NCI-H446 treated with DMSO at 0.1 percent for 48 hours (cell line): Measurements from ENCODE around the gene MALRD1.
"Not testable (repeated sequence)": the region's sequence is repeated elsewhere in the genome, so short reads cannot be mapped to it uniquely, and the experiment has no call there.

Experiments
- DNase-seq: peaks from one replicate; lab custom pipeline; 2025; lab: John Stamatoyannopoulos, UW

The MALRD1 gene

DNA sequence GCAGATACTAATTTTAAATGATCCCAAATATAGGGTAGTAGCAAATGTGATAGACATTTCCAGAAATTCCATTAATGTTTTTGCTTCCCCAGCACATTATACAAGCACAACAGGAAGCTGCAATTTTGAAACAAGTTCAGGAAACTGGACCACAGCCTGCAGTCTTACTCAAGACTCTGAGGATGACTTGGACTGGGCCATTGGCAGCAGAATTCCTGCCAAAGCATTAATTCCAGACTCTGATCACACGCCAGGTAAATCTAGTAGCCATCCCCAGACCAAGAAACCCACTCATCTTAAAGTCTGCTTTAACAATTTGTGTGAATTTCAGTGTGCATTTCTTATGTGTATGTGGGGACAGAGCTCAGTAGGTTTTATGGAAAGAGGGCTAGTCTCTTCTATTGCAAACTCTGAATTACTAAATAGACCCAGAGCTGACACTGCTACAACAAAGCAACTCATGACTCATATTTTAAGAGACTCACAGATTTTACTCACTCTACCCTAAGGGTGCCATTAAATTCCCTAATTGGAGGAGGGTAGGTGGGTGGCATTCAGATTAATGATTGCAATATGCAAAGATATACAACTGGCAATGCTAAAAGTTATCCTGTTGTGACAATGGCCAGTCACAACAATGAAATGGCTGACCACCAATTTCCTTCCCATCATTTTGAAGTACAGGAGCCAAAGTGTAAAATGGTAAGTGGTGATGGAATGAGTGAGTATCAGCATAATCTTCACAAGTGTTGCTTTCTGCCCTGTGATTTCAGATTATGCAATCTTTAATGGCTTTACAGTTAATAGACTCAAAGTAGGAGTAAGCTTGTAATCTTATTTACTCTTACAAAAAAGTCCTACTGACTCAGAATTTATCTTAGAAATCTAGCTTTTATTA is 450.0 kb downstream of the MALRD1 start:
- peak; percentile 13 for DNase-seq

DNA sequence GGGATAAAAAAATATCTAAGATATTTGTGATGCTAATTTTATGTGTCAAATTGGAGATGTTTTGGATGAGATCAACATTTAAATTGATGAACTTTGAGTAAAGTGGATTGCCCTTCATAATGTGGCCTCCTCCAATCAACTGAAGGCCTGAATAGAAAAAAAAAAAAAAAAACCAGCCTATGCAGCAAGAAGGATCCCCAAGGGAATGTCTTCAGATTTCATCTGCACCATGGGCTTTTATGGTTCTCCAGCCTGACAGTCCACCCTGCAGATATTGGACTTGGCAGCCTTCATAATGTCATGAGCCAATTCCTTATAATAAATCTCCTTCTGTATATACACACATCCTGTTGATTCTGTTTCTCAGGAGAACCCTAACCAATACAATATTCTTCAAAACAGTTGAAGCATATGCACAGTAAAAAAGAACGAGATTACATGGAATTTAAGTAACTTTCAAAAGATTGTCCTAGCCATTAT is 450.7 kb downstream of the MALRD1 start:
- peak; percentile 86 for DNase-seq

DNA sequence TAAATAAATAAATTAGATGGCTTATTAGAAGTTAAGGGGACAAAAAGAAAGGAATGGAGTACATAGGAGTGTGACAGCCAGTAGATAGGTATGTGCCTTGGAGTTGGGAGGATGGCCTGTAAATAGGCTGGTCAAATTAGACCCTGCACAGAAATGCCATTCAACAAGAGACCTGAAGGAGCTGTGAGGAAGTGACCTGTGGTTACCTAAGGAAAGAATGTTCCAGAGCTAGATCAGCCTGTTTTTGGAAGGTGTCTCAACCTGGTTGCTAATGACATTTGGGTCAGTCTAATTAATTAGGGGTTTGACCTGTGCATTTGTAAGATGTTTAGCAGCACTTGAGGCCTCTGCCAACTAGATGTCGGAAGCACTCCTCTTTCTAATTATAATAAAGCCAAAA is 452.4 kb downstream of the MALRD1 start:
- no peak for DNase-seq

DNA sequence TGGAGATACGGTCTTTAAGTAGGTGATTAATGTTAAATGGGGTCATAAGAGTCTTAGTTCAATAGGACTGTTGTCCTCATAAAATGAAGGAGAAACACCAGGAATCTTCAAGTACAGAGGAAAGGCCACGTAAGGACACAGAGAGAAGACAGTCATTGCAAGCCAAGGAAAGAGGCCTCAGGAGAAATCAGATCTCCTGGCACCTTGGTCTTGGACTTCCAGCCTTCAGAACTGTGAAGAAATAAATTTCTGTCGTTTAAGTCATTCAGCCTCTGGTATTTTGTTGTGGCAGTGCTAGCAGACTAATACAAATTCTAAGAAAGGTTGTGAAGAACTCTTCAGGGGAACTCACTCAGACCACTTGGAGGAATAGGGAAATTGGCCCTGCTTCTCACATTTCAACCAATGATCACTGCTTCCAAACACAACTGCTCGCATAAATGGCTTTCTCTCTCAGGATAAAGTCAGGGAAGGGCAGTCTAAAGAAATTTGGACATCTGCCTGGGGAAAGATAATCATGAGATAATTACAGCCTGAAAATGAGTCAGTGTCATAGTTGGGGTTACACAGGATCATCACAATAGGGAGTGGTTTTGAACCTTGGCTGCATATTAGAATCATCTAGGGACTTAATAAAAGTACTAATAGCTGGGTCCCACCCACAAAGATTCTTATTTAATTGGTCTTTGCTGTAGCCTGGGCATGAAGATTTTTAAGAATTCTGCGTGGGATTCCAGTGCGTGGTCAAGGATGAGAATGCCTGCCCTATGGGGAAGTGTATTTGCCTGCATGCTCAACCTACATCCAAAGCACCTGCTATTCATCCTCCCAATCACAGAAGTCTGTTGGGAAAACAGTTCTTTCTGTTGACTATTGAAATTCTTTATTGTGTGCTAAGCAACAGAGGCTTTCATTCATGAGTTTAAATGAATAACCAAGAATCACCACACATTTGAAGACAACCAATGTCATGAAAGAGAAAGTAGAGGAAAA is 457.0 kb downstream of the MALRD1 start:
- DNase-seq = no peak

DNA sequence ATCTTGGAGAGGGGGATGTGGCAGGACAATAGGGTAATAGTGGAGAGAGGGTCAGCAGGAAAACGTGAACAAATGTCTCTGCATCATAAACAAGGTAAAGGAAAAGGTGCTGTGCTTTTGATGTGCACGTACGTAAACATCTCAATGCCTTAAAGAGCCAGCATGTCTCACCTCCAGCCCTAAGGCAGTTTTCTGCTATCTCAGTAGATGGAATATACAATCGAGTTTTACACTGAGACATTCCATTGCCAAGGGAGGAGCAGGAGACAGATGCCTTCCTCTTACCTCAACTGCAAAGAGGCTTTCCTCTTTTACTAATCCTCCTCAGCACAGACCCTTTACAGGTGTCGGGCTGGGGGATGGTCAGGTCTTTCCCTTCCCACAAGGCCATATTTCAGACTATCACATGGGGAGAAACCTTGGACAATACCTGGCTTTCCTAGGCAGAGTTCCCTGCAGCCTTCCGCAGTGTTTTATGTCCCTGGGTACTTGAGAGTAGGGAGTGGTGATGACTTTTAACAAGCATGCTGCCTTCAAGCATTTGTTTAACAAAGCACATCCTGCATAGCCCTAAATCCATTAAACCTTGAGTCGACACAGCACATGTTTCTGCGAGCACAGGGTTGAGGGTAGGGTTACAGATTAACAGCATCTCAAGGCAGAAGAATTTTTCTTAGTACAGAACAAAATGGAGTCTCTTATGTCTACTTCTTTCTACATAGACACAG is 461.6 kb downstream of the MALRD1 start:
- not testable (repeated sequence) for DNase-seq

DNA sequence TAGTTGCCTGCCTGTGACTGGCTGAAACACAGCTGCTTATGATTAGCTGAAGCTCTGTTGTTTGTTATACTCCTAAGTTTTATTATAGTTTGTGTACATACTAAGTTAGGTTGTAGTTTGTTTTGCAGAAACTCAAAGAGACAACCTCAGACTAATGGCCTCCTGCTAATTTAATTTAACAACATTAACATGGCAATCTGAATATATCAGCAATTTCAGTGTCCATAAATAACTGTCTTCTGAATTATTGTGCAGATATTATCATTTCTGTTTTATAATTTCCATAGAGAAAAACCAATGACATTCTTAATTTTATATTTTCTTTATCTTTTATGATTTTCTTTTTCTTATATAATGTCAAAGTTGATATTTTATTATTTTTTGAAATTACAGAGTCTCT is 469.5 kb downstream of the MALRD1 start:
- DNase-seq = no peak

DNA sequence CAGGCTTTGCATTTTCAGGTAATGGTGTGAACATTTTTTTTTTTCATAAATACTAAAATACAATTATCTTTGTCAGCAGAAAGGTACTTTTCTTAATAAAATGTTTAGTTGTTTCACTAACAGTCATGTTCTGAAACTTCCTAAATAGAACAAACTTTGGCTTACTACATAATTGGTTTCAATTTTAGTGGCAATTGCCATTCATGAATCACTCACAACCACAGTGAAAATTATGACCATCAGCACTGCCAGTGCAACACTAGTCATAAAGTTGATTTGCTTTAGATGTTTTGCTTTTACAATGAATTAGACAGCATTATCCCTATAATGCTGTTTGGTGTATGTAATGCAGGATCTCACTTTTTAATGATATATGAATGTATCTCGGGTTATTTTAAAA is 470.0 kb downstream of the MALRD1 start:
- no peak for DNase-seq

DNA sequence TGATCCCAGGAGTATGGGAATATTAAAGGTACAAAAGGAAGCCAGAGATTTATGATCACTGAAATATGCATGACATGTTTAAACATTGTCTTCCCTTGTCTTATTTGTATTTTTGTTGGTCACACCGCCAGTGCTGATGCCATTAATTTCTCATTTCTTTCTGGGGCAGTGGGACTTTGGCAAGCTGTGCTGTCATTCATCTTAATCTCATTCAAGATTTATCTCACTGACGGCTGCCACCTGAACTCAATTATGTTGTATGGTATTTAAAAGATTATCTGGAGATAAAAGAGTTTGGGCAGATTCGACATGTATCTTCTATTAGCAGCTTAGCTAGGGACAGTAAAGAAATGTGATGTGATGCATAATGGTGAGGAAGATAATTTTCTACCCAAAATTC is 482.7 kb downstream of the MALRD1 start:
- DNase-seq = no peak

DNA sequence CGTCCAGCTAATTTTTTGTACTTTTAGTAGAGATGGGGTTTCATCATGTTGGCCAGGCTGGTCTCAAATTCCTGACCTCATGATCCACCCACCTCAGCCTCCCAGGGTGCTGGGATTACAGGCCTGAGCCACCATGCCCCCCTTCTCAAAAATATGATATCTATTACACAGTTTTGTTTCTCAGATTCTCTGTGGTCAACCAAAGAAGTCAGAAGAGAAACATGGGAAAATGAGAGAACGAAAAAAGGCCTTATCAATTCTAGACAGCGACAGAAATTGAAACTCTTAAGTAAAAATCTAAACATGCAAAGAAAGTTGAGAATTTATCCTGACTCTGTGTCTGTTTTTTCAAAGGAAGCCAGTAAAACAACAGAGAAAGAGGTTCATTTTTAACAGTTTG is 483.8 kb downstream of the MALRD1 start:
- no peak for DNase-seq

DNA sequence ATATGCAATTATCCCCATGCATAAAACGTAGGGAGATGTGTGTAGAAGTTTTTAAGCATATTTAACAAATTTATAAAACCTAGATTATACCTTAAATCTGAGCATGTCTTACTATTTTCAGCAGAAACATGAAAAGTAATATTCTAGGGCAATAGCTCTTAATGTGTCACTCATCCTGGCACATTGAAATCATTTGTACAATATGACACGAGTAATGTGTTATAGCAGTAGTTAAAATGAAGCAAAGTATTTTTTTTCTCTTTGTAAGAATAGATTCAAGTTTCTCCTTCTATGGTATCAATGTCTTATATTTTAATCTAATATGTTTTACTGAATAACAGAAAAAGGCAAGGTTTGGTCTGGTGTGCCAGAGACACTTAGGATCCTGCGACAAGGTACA is 492.7 kb downstream of the MALRD1 start:
- no peak for DNase-seq

DNA sequence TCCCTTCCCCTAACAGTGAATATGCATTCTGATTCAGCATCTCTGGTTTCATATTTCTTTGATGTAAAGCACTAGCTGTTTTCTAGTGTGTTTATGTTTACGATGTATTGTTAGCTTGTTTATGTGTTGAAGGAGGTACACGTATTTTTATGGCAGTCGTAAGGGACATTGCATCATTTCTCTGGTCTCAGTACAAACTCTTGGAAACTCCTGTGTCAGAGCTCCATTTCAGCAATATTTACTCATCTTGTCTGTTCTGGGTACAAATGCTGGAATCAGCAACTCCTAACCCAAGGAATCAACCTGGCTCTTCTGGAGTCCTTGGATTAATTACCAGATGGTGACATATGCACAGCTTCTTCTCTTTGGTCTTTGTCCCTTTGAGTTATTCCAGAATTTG is 497.6 kb downstream of the MALRD1 start:
- DNase-seq = no peak

DNA sequence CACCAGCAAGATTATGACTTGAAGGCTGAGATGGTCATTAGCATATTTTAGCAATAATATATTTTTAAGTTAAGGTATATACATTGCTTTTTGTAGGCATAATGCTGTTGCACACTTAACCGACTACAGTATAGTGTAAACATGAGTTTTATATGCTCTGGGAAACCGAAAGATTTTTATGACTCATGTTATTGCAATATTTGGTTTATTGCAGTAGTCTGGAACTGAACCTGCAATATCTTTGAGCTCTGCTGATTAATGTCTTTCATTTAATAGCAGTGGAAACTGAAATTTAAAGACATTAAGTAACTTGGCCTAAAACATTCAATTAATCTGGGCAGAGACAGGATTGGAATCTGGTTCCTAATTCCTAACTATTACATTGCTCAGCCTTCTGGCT is 500.9 kb downstream of the MALRD1 start:
- DNase-seq = no peak

DNA sequence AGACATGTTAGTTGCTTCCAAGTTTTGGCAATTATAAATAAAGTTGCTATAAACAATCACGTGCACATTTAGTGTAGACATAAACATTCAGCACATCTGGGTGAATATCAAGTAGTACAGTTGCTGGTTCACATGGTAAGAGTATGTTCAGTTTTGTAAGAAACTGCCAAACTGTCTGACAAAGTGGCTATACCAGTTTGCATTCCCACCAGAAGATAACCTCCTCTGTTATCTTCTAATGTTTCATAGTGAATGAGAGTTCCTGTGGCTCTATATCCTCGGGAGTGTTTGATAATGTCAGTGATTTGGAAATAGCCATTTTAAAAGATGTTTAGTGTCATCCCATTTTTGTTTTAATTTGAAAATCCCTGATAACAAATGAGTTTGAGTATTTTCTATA is 508.1 kb downstream of the MALRD1 start:
- no peak for DNase-seq

DNA sequence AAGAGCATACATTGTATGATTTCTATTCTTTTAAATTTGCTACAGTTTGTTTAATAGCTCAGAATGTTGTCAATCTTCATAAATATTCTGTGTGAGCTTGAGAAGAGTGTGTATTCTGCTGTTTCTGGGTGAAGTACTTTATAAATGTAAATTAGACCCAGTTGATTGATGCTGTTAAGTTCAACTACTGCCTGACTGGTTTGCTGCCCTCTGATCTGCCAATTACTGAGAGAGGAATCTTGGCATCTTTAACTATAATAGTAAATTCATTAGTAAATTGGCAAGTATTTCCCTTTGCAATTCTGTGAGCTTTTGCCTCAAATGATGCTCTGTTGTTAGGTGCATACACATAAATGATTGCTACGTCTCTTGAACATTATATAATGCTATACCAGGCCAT is 512.6 kb downstream of the MALRD1 start:
- peak; percentile 79 for DNase-seq

DNA sequence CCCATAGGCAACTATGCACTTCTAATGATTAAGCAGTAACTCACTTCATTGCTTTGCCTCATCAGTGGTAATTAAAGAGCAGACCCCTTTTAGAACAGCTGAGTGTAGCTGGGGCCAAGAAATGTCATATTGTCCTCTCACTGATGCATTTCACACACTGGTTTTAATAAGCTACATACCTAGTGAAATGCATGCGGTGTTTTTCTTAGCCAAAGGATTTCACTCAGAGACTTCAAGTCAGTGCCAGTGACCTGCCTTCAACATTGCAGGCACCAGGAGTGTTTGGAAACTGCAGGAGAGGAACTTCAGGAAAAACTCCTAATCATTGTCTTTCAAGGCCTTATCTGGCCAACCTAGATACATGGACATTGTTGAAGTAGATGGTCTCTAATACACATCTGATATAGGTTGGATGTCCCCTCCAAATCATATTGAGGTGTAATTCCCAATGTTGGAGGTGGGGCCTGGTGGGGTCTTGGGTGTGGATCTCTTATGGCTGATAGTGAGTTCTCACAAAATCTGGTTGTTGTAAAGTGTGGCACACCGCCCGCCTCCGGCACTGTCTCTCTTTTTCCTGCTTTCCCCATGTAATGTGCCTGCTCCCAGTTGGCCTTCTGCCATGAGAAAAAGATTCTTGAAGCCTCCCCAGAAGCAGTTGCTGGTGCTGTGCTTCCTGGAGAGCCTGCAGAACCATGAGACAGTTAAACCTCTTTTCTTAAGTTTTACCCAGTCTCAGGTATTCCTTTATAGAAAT is 515.0 kb downstream of the MALRD1 start:
- DNase-seq = no peak

DNA sequence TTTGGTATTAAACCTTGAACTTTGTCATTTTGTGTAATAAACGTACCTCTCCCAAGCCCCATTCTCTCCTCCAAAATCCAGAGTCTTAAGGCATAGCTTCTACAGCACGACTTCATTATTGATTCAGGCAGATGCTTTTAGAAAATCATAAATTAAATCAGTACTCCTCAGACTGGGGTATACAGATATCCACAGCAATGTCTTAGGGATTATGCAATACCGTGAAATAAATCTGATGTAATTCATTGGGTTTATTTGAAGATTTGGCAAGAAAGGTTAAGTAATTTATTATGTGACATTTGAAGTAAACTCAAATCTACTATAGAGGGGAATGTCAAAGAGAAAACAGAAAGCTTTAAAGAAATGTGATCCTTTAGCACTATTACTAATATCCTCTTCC is 521.5 kb downstream of the MALRD1 start:
- no peak for DNase-seq

DNA sequence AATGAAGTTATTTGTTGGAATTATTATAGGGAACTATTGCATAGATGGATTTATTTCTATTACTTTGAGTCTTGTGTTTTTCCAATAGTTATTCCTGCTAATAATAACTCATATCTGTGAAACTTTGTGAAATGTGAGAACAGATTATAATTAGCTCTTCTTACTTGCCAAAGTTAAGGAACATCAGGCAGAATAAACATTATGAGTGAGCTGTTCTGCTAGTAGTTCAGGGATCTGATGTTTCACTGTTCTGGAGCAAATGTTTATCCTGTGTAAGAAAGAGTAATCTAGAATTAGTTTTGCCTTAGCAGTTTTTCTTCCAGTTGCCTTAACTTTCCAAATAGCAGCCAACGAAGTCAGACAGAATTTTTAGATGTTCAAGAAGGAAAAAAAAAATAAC is 522.4 kb downstream of the MALRD1 start:
- no peak for DNase-seq

DNA sequence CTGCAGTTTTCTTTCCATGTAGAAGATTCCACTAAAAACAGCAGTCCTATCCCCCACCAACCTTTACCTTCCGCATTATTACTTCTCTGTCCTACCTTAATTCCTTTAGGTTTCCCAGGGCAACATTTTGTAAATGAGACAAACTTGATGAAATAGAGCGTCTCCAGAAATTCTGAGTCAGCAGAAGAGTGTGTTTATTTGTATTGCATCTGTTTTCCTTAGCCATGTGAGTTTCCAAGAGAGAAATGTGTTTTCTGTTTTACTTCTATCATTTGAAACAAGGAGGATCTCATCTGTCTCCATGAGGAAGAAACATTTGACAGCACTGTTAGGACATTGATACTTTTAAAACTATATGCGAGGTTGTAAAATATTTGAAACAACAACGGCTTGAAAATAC is 523.5 kb downstream of the MALRD1 start:
- no peak for DNase-seq

DNA sequence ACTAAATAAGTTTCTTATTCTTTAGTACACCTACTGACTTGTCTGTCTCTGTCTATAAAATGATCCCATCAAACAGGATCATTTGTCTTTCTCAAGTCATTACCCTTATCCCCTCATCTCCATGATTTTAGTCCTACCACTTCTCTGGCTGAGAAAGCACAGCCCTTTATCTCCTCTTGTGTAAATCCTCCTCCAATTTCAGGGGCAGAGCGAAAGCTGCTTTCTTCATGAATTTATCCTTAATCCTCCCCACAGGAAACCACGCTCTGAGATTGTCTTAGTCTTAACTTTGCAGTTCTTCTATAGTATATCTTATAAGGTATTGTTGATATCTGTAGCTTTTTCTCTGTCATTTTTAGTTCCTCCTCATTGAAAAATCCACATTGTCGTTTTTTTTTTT is 528.0 kb downstream of the MALRD1 start:
- DNase-seq = no peak

DNA sequence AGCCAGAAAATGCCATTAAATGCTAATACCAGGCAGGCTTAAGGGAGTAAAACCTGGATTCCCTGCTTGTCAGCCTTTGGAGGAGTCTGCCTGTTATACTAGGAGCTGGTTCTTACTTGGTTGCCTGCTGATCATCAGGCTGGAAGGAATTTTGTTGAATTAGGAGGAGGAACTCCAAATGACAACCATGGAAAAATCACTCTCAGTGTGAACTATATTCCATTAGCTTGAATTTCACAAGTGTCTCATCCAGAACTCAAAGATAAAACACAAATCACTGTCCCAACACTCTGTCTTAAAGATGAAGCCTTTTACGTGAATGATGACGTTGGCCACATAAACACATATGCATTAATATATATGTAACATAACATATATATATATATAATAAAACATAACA is 528.8 kb downstream of the MALRD1 start:
- DNase-seq = no peak

DNA sequence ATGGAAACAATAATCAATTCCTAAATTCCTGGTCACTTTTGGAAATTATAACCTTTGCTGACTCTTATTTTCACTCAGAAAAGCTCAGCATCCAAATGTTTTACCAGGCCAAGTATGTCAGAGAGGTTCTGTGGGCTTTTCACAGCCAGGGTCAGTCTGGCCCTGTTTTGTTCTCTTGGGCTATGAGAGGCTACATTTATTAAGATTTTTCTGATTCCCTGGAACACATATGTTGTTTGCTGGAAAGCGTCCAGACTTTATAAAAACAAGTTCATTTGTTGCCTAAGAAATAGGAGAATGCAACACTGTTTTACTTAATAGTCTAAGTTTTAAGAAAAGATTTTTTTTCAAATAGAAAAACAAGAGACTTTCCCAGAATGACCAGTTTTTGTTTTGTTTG is 529.2 kb downstream of the MALRD1 start:
- DNase-seq = no peak
